SW480 (cell line): ENCODE results near the gene SLC38A10.
A peak's percentile ranks its signal among the peaks of the same experiment; 100 is the strongest.

Source experiments
- DNase-seq: peaks from one replicate; pipeline ENCODE4 v3.0.0-alpha.2; 2016; ENCODE audit warnings: low spot score

SLC38A10 gene

DNA sequence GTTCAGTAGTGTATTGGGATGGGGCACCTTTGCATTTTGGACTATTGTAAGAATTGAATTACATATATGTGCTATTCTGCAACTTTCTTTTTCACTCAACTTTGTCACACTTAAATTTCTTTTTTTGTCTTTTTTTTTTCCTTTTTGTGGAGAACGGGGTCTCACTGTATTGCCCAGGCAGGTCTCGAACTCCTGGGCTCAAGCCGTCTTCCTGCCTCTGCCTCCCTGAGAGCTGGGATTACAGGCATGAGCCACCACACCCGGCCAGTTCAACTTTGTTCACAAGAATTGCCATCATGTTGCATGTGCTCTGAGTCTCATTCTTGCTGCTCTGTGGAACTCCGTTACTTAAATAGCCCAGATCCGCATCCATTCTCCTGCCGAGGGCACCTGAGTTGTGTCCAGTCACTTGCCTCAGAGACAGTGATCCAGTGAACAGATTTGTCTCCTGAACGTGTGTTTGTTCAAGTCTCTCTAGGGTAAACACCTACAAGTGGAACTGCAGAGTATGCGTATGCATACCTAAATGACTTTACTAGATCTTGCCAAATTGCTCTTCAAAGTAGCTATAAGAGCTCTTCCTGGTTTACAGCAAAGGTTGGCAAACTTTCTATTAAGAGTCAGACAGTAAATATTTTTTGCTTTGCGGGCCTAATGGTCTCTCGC, 3.4 kb upstream of the SLC38A10 start:
- DNase-seq: no peak

GRCh38 chr17:81295676-81296381, 722 bp upstream of the SLC38A10 start:
- peak; percentile 79 for DNase-seq

GRCh38 chr17:81294512-81295030, 536 bp downstream of the SLC38A10 start:
- no peak for DNase-seq

- no peak for DNase-seq
These were observed 2.7 kb downstream of the SLC38A10 start for GRCh38 chr17:81292450-81292849.

DNA sequence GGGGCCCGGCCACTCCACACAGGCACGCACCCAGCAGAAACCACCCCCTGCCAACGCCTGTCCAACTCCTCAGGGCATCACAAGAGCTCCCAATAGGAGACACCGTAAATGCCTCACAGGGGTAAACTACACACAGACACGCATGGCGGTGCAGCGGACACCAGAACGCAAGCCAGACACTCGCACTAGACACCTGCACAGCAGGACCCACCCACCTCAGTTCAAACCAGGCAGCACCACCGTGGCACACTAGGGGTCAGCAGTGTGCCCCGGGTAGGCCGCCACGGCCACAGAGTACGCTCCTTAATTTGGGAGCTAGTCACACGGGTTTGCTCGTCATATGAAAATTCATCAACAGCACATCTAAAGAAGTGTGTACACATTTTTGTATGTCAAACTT, 3.4 kb downstream of the SLC38A10 start:
- peak; percentile 42 for DNase-seq

DNA sequence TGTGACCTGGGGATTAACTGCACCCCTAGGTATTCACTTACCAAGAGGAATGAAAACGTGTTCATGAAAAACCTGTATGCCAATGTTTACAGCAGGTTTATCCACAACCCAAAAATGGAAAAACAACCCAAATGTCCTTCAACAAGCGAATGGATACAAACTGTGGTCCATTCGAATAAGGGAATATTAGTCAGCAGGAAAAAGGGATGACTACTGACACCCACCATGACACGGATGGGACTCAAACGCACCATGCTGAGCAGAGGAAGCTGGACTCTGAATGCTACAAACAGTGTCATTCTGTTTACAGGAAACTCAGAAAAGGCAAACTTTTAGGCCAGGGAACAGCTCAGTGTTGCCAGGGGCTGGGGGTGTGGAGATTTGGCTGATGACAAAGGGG, 4.9 kb downstream of the SLC38A10 start:
- no peak for DNase-seq

GRCh38 chr17:81289627-81290026, 5.5 kb downstream of the SLC38A10 start:
- no peak for DNase-seq

DNA sequence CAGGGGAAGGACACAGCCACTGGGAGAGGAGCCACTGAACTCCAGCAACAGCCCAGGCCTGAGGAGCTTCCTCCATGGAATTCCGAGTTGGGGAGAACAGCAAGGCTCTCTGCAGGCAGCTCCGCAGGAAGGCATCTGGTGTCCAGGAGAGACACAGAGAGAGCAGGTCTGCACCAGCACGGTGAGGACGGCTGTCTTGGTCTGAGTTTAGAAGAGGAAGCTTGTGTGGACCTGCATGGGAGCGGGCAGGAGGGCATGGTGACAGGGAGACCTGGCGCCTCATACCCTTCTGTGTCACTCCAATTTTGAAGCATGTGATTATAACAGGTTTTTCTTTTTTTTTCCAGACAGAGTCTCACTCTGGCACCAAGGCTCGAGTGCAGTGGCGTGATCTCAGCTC, 6.4 kb downstream of the SLC38A10 start:
- no peak for DNase-seq

DNA sequence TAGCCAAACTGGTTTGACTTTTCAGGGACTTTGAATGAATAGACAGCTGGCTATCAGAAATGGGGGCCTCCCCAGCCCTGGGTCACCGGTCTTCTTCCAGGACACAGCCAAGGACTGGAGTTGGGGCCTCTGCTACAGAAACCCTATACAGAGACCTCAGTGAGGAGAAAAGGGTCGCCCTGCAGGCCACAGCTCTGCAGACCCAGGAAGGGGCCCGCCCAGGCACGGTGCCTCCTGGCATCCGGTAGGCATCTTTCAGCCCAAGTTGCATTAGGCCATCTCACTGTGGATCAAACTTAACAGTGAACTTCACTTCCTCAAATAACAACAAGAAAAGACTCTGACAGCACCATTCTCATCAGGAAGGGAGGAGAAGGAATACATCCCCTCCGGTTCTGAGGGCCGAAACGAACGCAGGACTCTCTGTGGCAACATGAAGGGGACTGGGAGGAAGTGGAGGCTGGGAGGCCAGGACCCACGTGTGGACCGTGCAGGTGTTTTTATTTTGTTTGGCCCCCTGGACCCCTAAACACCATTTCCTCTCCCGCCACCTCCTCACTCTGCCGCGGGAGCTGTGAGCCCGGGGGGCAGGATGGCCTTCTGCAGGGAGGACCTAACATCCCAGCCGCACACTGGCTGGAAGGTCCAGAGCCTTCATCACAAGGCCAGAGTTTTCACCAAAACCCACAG, 7.2 kb downstream of the SLC38A10 start:
- DNase-seq: no peak

- no peak for DNase-seq
These were observed 8.0 kb downstream of the SLC38A10 start for GRCh38 chr17:81287152-81287551.

DNA sequence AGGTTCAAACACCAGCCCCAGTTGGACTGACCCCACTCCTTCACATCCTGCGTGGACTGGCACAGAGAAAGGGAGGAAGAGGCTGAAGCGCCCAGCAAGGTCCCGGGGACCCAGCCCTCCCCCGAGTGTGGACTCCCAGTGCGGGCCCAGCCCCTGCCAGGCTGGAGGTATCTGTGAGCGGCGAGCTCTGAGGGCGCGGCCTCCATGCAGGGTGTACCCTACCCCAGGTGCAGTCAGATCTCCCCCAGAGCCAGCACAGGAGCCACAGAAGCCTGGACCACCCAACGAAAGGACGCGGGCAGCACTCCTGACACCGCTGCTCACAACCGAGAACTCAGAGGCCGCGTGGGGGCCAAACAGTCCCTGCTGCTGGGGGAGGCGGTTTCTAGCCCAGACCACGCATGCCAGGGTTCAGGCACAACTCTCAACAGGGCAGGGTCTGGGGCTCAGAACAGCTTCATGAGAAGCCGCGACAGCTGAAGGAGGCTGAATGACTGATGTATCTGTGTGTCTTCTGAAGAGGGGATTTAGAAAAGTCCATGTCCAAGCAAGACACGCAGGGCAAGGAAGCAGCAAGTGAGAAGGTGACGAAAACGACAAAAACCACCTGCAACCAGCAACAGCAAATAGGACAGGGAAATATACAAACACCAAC, 8.5 kb downstream of the SLC38A10 start:
- DNase-seq: no peak

DNA sequence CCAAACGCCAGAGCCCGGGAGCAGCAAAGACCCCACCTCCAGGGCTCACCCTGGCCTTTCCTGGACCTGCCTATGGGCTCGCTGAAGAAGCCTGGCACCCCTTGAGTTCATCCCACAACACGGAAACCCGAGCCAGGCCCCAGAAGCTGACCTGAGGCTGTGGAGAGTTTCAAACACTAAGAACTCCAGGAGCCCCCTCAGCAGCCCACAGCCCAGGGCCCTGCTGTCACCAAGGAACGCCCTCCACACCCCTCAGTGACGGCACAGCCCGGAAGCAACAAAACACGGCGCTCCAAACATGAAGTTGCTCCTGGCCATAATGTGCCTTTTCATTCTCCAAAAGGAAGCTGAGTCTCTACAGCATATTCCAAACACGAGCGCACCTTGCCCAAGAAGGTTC, 9.2 kb downstream of the SLC38A10 start:
- DNase-seq: no peak

DNA sequence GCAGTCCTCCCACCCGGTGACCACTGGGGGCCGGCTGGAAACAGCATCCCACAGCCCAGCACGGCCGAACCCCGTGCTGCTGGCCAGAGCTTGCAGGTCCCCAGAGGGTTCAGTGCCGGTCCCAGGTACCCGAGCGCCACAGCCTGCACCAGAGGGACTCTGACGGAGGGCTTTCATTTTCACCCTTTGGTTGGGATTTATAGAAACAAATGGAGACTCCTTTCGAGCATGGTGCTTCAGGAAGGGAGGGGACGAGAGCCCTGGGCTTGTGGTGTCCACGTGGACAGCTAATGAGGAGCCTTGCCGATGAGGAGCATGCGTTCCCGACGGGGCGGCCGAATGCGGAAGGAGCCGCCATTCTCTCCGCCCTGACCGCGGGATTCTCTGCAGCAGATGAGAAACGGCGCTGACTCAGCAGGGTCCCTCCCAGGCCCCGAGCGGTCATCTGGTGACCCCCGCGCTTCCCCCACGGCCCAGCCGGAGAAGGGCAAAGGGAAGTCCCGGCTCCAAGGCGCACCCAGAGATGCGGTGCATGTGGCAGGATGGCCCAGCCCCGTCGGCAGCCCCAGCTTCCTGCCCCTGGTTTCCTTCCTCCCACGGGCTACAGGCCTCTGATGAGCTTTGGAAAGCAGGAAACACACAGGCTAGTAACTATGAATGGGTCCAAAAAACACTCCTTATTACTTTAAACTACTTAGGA, 9.8 kb downstream of the SLC38A10 start:
- DNase-seq: no peak

DNA sequence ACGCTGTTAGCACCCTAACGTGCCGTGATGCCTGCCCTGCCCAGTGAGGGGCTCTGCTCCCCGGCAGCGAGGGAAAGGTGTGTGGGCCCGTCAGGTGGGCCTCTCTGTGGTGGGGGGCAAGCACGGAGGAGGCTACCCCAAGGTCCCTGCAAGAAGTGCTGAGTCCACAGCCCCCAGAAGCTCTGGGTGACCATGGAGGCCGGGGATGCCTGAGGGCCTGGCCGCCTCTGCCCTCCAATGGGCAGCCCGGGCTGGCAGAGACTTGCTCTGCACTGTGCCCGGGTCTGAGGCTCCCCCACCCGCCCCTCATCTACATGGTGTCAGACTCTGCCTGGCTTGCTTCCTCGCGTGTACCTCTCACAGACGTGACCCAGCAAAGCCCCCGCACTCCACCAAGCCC, 12.2 kb downstream of the SLC38A10 start:
- no peak for DNase-seq

GRCh38 chr17:81282141-81282540, 13.0 kb downstream of the SLC38A10 start:
- DNase-seq: no peak

GRCh38 chr17:81280571-81280970, 14.5 kb downstream of the SLC38A10 start:
- no peak for DNase-seq

DNA sequence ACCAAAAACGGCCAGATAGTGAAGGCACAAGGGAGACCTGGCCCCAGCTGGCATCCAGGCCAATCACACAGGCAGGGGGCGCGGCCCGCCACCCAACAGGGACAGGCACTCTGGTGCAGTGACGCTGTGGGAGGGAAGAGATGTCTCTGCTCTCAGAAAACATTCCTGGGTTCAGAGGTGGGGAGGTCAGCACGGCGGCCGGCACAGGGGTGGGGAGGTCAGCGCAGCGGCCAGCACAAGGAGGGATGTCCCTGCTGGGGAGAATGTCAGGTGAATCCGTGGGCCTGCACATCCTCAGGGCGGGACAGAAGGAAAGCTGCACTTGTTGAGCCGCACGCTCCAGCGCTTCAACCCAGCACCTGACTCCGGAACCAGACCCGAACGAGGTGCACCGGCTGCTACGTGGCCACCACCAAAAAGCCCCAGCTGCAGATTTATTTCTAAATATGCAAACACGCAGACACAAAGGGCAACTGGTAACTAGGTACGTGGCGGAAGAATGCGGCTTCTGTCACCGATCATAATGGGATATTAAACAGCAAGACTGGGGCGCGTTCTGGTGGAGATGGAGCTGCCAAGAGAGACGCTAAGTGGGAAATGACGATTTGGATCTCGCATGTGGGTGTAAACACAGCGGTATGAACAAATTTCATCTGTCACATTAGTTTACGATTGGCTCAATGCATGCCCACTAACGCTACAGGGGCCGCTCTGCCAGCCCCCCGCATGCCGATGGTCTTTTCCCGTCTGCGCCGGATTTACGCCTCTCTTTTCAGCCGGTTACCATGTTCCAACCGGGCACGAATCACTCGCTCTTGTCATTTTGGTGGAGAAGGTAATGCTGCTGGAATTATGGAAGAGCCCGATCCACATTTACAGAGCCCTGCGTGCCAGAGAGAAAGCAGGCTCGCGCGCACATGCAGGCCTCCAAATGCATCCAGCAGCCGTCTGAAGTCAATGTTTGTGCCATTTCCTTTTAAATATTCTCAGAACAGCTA, 15.5 kb downstream of the SLC38A10 start:
- DNase-seq: no peak

GRCh38 chr17:81278831-81279230, 16.3 kb downstream of the SLC38A10 start:
- DNase-seq: no peak

DNA sequence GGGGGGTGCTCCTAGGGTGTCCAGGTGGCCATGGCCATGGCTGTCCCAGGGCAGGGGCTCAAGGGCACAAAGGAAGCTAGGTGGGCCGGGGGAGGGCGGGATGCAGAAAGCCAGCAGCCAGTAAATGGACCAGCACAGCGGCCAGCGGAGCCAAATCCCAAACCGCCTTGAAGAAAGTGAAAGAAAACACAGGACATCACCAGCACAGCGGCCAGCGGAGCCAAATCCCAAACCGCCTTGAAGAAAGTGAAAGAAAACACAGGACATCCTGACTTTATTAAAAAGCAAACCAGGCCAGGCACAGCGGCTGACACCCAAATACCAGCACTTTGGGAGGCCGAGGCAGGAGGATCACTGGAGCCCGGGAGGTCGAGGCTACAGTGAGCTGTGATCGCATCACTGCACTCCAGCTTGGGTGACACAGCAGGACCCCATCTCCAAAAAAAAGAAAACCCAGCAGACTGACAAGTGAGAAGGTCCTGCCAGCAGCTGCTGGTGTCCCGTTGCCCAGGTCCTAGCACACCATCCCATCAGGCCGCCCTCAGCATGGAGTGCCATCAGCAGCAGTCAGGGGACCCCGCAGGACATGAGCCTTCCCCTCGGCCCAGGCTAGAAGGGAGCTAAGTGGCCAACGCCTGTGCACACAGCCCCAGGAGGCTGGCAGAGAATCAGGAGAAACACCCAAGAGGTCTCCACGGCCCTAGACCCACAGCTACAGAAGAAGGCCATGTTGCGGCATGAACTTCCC, 17.0 kb downstream of the SLC38A10 start:
- no peak for DNase-seq

GRCh38 chr17:81277421-81277820, 17.7 kb downstream of the SLC38A10 start:
- no peak for DNase-seq
